ENCODE results near the gene TEX22. TPM values are rescaled to one million over a fixed set of nuclear protein-coding genes. Genes with fewer than 3 reads are reported as not detected.

Gene TEX22
- total and polyA plus RNA-seq, 2 donors from 2014 or later, result 1.5 to 3.3 TPM

DNA sequence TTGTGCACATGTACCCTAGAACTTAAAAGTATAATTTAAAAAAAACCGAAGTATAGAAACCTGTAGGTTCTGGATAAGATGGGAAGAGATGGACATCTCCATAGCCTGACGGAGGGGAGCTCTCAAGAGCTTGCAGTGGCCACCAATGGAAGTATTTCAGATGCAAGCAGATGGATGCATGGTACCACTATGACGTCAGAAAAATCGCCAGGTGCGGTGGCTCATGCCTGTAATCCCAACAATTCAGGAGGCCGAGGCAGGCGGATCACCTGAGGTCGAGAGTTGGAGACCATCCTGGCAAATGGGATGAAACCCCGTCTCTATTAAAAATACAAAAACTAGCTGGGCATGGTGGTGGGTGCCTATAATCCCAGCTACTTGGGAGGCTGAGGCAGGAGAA, 3.4 kb downstream of the TEX22 start:
- intact Hi-C loops (cut with DNase I), result no loop called here
- FAIRE-seq, result no peak
- H3K9ac ChIP-seq (ENCODE audit: low read length in 3 of 3), result no peak overlapping the region

GRCh38 chr14:105408592-105408991, 10.3 kb downstream of the TEX22 start:
- Histone ChIP-seq H3K9ac (ENCODE audit: low read length in 3 of 3) (no peak overlapping the region), H3K27me3 (ENCODE audit: control insufficient read depth, insufficient read depth, low read length) (no peaks in the 10 kb centered on the region), H3K36me3 (ENCODE audit: control insufficient read depth in 2 of 3, insufficient read depth in 3 of 3, low read length in 3 of 3) (no peaks in the 10 kb centered on the region), H3K27ac (ENCODE audit: low read depth in 2 of 2, low read length in 2 of 2) (no peak overlapping the region), H3K4me3 (ENCODE audit: low read length in 3 of 3) (no peak overlapping the region), H3K4me1 (ENCODE audit: control insufficient read depth in 2 of 3, insufficient read depth in 2 of 3, low read depth in 1 of 3, low read length in 3 of 3) (peaks cover 0 to 2% (median 0%) of the 10 kb centered on the region in 3 donors), H3K9me3 (ENCODE audit: control insufficient read depth in 2 of 3, insufficient read depth in 1 of 3, low read length in 3 of 3) (peaks cover 0 to 12% (median 0%) of the 10 kb centered on the region in 3 donors)
- TF ChIP-seq, protein P1, sequence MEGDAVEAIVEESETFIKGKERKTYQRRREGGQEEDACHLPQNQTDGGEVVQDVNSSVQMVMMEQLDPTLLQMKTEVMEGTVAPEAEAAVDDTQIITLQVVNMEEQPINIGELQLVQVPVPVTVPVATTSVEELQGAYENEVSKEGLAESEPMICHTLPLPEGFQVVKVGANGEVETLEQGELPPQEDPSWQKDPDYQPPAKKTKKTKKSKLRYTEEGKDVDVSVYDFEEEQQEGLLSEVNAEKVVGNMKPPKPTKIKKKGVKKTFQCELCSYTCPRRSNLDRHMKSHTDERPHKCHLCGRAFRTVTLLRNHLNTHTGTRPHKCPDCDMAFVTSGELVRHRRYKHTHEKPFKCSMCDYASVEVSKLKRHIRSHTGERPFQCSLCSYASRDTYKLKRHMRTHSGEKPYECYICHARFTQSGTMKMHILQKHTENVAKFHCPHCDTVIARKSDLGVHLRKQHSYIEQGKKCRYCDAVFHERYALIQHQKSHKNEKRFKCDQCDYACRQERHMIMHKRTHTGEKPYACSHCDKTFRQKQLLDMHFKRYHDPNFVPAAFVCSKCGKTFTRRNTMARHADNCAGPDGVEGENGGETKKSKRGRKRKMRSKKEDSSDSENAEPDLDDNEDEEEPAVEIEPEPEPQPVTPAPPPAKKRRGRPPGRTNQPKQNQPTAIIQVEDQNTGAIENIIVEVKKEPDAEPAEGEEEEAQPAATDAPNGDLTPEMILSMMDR (IDR thresholded peaks at IDR 0.05; ENCODE audit: borderline replicate concordance, extremely low read depth, insufficient read depth), result no peak
- DNase-seq (no peak), FAIRE-seq (no peak)
- intact Hi-C loops (cut with DNase I), result no loop called here

More for the DNA sequence above, 3.4 kb downstream of the TEX22 start:
- no peak overlapping the region for H3K4me3 ChIP-seq (ENCODE audit: low read length in 3 of 3)
- H3K9me3 ChIP-seq (ENCODE audit: control insufficient read depth in 2 of 3, insufficient read depth in 1 of 3, low read length in 3 of 3), result peaks cover 0 to 18% (median 0%) of the 10 kb centered on the region in 3 donors
- TF ChIP-seq, protein P1 (IDR thresholded peaks at IDR 0.05; ENCODE audit: borderline replicate concordance, extremely low read depth, insufficient read depth), result no peak
- H3K27ac ChIP-seq (ENCODE audit: low read depth in 2 of 2, low read length in 2 of 2), result no peak overlapping the region
- no peaks in the 10 kb centered on the region for H3K36me3 ChIP-seq (ENCODE audit: control insufficient read depth in 2 of 3, insufficient read depth in 3 of 3, low read length in 3 of 3)
- peaks cover 0 to 13% (median 5%) of the 10 kb centered on the region in 3 donors for H3K4me1 ChIP-seq (ENCODE audit: control insufficient read depth in 2 of 3, insufficient read depth in 2 of 3, low read depth in 1 of 3, low read length in 3 of 3)
- no peaks in the 10 kb centered on the region for H3K27me3 ChIP-seq (ENCODE audit: control insufficient read depth, insufficient read depth, low read length)
- DNase-seq, result no peak

DNA sequence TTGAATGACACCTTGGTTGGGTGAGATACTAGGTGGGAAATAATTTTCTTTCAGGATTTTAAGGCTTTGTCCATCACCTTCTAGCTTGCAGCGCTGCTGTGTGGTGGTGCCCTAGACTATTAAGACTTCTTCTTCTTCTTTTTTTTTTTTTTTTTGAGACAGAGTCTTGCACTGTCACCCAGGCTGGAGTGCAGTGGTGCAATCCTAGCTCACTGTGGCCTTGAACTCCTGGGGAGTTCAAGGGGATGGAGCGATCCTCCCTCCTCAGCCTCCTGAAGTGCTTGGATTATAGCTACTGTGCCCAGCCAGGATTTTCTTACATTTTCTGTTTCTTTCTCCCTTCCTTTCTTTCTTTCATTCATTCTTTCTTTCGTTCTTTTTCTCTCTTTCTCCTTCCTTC, 11.0 kb downstream of the TEX22 start:
- H3K36me3 ChIP-seq (ENCODE audit: control insufficient read depth in 2 of 3, insufficient read depth in 3 of 3, low read length in 3 of 3), result no peaks in the 10 kb centered on the region
- peaks cover 0 to 2% (median 0%) of the 10 kb centered on the region in 3 donors for H3K4me1 ChIP-seq (ENCODE audit: control insufficient read depth in 2 of 3, insufficient read depth in 2 of 3, low read depth in 1 of 3, low read length in 3 of 3)
- no peak overlapping the region for H3K27ac ChIP-seq (ENCODE audit: low read depth in 2 of 2, low read length in 2 of 2)
- FAIRE-seq (no peak), DNase-seq (no peak)
- H3K9me3 ChIP-seq (ENCODE audit: control insufficient read depth in 2 of 3, insufficient read depth in 1 of 3, low read length in 3 of 3), result peaks cover 0 to 11% (median 0%) of the 10 kb centered on the region in 3 donors
- no peak overlapping the region for H3K9ac ChIP-seq (ENCODE audit: low read length in 3 of 3)
- H3K27me3 ChIP-seq (ENCODE audit: control insufficient read depth, insufficient read depth, low read length), result no peaks in the 10 kb centered on the region
- intact Hi-C loops (cut with DNase I), result no loop called here
- no peak overlapping the region for H3K4me3 ChIP-seq (ENCODE audit: low read length in 3 of 3)
- TF ChIP-seq, protein P1 (IDR thresholded peaks at IDR 0.05; ENCODE audit: borderline replicate concordance, extremely low read depth, insufficient read depth), result no peak

DNA sequence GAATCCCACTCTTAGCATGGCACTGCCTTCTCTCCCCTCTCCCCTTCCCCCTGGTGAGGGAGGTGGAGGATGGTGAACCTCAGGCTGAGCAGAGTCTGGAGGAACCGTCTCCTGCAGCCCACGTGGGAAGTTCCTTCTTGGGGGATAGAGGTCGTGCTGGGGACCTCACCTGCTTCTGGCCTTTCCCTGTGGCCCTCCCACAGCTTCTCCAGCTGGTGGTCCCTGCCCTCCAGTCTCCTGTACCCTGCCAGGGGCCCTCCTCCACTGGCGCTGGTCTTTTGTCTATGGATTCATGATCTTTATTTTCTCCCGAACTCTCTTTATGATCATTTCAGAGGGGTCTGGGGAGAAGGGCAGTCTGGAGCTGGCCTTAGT, 12.3 kb downstream of the TEX22 start:
- H3K27me3 ChIP-seq (ENCODE audit: control insufficient read depth, insufficient read depth, low read length), result no peaks in the 10 kb centered on the region
- no peaks in the 10 kb centered on the region for H3K36me3 ChIP-seq (ENCODE audit: control insufficient read depth in 2 of 3, insufficient read depth in 3 of 3, low read length in 3 of 3)
- peak overlapping the region in 1 of 3 donors; percentile 21 for H3K4me3 ChIP-seq (ENCODE audit: low read length in 3 of 3)
- no peak for DNase-seq
- no peak overlapping the region for H3K9ac ChIP-seq (ENCODE audit: low read length in 3 of 3)
- no peak for FAIRE-seq
- intact Hi-C loops (cut with DNase I), result no loop called here
- no peak overlapping the region for H3K27ac ChIP-seq (ENCODE audit: low read depth in 2 of 2, low read length in 2 of 2)
- no peaks in the 10 kb centered on the region for H3K9me3 ChIP-seq (ENCODE audit: control insufficient read depth in 2 of 3, insufficient read depth in 1 of 3, low read length in 3 of 3)
- TF ChIP-seq, protein P1 (IDR thresholded peaks at IDR 0.05; ENCODE audit: borderline replicate concordance, extremely low read depth, insufficient read depth), result no peak
- H3K4me1 ChIP-seq (ENCODE audit: control insufficient read depth in 2 of 3, insufficient read depth in 2 of 3, low read depth in 1 of 3, low read length in 3 of 3), result peaks cover 0 to 2% (median 0%) of the 10 kb centered on the region in 3 donors
